ENCODE data around the gene MAPRE3.
"Not testable (repeated sequence)": the region's sequence is repeated elsewhere in the genome, so short reads cannot be mapped to it uniquely, and the experiment has no call there.

MAPRE3 gene

DNA sequence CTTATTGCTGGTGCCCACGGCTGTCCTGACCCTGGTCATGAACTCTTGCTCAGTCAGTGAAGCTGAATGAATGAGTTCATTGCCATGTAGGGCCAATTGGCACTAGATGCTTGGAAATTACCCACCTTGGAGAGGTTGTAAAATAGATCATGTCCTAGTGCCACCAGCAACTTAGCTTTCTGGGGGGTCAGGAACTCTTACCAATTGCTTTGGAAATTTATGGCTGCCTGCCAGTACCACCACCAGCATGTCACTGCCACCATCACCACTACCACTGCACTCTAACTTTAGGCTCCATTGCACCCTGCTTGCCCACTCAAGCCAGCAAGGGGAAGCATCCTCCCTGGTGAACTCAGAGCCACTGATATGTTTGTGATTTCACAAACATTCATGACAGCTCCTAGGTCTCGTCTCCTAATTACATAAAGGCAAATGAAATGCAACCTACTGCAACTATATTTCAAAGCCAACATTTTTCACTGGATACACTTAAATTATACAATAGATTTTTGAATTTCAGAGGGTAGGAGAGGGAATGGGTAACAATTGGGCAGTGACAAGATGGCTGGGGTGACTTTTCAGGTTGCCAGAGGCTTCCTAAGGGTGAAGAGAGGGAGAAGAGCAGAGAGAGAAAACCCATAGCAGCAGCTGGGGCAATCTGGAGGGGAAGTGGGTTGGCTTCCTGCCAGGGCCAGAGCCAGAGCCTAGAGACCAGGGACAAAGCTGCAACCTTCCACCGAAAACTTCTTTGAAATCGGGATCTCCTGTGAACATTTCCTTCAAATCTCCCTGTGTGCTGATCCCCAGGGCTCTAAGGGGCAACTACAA, 104.5 kb downstream of the MAPRE3 start:
- Histone ChIP-seq H3K9me3 (ENCODE audit: insufficient read depth, low read length) (no peaks in the 10 kb centered on the region), H3K4me1 (ENCODE audit: insufficient read depth, insufficient read length) (peaks cover 3% of the 10 kb centered on the region), H3K36me3 (ENCODE audit: insufficient read depth, insufficient read length, low read length) (peaks cover 10% of the 10 kb centered on the region), H3K27me3 (ENCODE audit: insufficient read depth, insufficient read length) (no peaks in the 10 kb centered on the region), H3K9ac (ENCODE audit: insufficient read length, low read depth) (no peak overlapping the region), H3K4me3 (ENCODE audit: insufficient read length, low read depth) (no peak overlapping the region)
- TF ChIP-seq YY1 (IDR thresholded peaks at IDR 0.05; ENCODE audit: insufficient read depth, insufficient read length), result no peak
- no peak for TF ChIP-seq SUZ12 (IDR thresholded peaks at IDR 0.05; ENCODE audit: extremely low read depth, insufficient read depth, insufficient read length)
- no peak for DNase-seq (ENCODE audit: low read depth, low spot score)

DNA sequence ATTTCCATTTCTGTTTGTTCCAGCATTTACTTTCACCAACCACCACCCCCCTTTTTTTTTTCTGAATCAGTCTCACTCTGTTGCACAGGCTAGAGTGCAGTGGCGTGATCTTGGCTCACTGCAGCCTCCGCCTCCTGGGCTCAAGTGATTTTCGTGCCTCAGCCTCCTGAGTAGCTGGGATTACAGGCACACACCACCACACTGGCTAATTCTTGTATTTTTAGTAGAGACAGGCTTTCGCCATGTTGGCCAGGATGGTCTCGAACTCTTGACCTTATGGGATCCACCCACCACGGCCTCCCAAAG, 105.1 kb downstream of the MAPRE3 start:
- H3K27me3 ChIP-seq (ENCODE audit: insufficient read depth, insufficient read length); H3K4me1 ChIP-seq (ENCODE audit: insufficient read depth, insufficient read length); DNase-seq (ENCODE audit: low read depth, low spot score); H3K36me3 ChIP-seq (ENCODE audit: insufficient read depth, insufficient read length, low read length); H3K9me3 ChIP-seq (ENCODE audit: insufficient read depth, low read length); H3K4me3 ChIP-seq (ENCODE audit: insufficient read length, low read depth); H3K9ac ChIP-seq (ENCODE audit: insufficient read length, low read depth): not testable (repeated sequence)

DNA sequence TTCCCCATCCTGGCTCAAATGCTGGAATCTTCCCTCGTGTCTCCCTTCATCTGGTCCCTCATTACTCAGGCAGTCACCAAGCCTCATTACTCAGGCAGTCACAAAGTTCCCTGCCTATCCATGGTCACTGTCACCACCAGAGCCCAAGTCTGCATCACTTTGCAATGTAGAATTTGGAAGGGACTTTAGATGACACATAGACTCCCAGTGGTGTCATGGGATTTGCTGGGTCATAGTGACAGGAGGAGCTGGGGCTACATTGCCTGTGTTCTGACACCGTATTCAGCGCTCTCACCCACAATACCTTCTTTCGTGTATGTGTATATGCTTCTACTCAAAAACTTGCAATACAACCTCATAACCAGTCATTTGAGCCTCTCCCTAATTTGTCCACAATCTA, 105.9 kb downstream of the MAPRE3 start:
- TF ChIP-seq YY1 (IDR thresholded peaks at IDR 0.05; ENCODE audit: insufficient read depth, insufficient read length) (no peak), ZNF274 (IDR thresholded peaks at IDR 0.05; ENCODE audit: low read depth, low read length) (no peak), SUZ12 (IDR thresholded peaks at IDR 0.05; ENCODE audit: extremely low read depth, insufficient read depth, insufficient read length) (no peak)
- H3K9me3 ChIP-seq (ENCODE audit: insufficient read depth, low read length), result no peaks in the 10 kb centered on the region
- H3K4me1 ChIP-seq (ENCODE audit: insufficient read depth, insufficient read length), result peaks cover 3% of the 10 kb centered on the region
- no peak for DNase-seq (ENCODE audit: low read depth, low spot score)
- no peak overlapping the region for H3K4me3 ChIP-seq (ENCODE audit: insufficient read length, low read depth)
- H3K9ac ChIP-seq (ENCODE audit: insufficient read length, low read depth), result no peak overlapping the region
- H3K27me3 ChIP-seq (ENCODE audit: insufficient read depth, insufficient read length), result no peaks in the 10 kb centered on the region
- H3K36me3 ChIP-seq (ENCODE audit: insufficient read depth, insufficient read length, low read length), result no peaks in the 10 kb centered on the region

Data from NT2/D1 (cell line).